HG03175 (cell line): ENCODE data around the gene C21orf58.
A peak's percentile ranks its signal among the peaks of the same experiment; 100 is the strongest.

Experiments used
- ATAC-seq: cut with Tn5 transposase; IDR thresholded peaks from one replicate; pipeline ENCODE4 v1.9.1; 2021; ENCODE audit warnings: mild to moderate bottlenecking, moderate library complexity; ENCODE audit not compliant: unreplicated experiment

Gene C21orf58

GRCh38 chr21:46264690-46265144 lies 59.0 kb downstream of the C21orf58 start:
- ATAC-seq = no peak

- no peak for ATAC-seq
Observed at GRCh38 chr21:46264046-46264689, 59.5 kb downstream of the C21orf58 start.

GRCh38 chr21:46256501-46256994 lies 67.1 kb downstream of the C21orf58 start:
- ATAC-seq = no peak

DNA sequence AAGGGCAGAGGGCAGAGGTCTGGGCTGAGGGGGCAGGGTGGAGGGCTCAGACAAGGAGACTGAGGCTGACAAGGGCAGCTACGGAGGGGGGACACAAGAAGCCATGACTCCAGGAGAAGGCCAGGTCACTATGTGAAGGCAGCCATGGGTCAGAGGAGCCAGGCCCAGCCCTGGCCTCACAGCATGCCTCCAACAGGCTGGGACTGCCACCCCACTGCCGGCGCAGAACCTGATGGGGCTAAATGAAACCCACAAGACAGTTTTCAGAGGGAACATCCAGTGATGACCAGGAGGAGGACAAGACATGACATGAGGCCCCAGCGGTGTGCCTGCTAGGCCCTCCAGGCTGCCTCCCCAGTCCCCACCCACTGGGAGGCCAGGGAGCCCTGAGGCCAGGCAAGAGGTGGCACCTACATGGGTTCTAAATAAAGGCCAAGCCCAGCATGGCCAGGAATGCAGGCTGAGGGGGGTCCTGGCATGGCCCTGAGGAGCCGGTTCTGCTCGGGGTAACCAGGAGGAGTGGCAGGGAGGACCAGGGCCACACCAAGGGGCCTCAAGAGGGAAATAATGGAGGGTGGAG lies 67.8 kb downstream of the C21orf58 start:
- ATAC-seq = no peak

DNA sequence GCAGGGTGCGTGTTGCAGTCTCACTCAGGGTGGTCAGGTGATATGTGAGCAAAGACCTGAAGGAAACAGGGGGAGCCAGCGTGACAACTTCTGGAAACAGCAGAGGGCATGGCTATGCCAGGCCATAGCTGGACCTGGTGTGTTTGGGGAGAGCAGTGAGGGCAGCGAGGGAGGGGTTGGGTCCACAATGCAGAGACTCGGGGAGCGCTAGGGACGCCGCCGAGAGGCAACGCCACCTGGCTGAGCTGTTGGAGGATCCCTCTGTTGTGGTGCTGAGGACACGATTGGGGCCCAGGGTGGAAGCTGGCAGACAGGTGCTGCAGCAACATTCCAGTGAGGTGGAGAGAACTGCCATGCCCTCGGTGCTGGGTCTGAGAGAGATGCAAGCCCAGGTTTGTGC lies 68.5 kb downstream of the C21orf58 start:
- ATAC-seq = no peak

GRCh38 chr21:46254208-46254975 lies 69.3 kb downstream of the C21orf58 start:
- no peak for ATAC-seq

DNA sequence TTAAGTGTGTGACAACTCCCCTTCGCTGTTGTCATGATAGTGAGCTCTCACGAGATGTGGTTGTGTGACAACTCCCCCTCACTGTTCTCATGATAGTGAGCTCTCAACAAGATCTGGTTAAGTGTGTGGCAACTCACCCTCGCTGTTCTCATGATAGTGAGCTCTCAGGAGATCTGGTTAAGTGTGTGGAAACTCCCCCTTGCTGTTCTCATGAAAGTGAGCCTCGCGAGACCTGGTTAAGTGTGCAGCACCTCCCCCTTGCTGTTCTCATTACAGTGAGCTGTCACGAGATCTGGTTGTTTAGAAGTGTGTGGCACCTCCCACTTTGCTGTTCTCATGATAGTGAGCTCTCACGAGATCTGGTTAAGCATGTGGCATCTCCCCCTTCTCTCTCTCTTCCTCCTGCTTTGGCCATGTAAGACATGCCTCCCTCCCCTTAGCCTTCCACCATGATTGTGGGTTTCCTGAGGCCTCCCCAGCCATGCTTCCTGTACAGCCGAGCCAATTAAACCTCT lies 70.0 kb downstream of the C21orf58 start:
- ATAC-seq = peak; percentile 49

DNA sequence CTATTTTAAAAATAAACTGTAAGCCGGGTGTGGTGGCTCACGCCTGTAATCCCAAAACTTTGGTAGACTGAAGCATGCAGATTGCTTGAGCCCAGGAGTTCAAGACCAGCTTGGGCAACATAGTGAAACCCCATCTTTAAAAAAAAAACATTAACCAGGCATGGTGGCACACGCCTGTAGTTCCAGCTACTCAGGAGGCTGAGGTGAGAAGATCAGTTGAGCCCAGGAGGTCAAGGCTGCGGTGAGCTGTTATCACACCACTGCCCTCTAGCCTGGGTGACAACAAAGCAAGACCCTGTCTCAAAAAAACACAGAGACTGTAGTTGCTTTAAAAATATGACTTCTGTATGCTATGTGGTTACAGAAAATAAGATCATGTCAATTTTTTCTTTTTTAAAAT lies 70.8 kb downstream of the C21orf58 start:
- ATAC-seq = no peak
